Fibroblast of skin of abdomen (primary cell): Measurements from ENCODE around the gene FAM118A.

Source experiments
- DNase-seq: peaks from one replicate; pipeline ENCODE4 v3.0.0-alpha.2; 2013

The FAM118A gene

DNA sequence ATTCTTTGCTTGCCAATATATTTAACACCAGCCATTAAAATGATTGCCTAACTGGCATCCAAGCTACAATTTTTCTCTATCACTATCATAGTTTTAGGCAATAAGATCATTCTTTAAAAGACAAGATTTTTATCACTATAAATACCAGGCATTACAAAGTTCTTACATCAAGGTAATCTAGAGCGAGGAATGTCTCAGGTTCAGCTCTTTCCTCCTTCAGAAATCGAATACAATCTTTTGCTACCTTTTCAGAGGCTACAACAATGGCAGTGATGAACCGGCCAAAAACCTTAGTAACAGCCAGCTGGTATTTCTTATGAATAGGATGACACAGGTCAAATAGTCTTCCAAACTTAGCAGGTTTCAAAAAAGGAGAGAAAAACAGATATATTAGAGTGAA is 79.8 kb downstream of the FAM118A start:
- DNase-seq, result no peak
